GM21723 (cell line): ENCODE results near the gene ZCCHC7.
"Not testable (repeated sequence)": the region's sequence is repeated elsewhere in the genome, so short reads cannot be mapped to it uniquely, and the experiment has no call there.

Experiments used
- ATAC-seq: cut with Tn5 transposase; IDR thresholded peaks from one replicate; pipeline ENCODE4 v1.9.1; 2021; ENCODE audit warnings: mild to moderate bottlenecking, moderate library complexity; ENCODE audit not compliant: unreplicated experiment

ZCCHC7 gene

DNA sequence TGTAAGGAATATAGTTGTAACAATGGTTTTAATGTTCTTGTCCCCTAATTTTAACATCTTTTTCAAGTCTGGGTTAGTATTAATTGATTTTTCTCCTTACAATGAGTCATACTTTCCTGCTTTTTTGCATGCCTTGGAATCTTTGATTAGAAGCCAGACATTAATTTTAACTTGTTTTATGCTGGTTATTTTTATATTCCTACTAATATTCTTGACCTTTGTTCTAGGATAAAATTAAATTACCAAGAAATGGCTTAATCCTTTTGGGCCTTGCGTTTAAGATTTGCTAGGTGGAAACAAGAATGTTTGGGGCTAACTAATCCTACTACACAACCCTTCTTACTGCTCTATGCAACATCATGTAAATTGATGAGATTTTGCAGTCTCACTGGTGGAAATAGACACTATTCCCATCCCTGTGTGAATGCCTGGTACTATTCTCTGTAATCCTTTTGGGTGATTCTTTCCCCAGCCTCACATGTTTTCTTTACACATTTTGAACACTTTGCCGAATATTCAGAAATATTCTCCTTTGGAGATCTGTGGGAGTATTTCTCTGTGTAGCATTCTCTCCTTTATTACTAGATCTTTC, 47.2 kb downstream of the ZCCHC7 start:
- no peak for ATAC-seq

DNA sequence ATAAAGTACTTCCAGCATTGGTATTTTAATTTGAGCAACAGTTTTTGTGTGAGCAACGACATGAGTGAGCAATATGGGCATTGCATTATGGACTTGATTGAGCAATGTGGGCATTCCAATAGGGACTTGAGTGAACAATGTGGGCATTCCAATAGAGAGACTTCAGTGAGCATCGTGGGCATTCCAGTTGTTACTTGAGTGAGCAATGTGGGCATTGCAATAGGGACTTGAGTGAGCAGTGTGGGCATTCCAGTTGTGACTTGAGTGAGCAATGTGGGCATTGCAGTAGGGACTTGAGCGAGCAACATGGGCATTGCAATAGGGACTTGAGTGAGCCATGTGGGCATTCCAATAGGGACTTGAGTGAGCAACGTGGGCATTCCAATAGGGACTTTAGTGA, 52.2 kb downstream of the ZCCHC7 start:
- ATAC-seq = no peak

DNA sequence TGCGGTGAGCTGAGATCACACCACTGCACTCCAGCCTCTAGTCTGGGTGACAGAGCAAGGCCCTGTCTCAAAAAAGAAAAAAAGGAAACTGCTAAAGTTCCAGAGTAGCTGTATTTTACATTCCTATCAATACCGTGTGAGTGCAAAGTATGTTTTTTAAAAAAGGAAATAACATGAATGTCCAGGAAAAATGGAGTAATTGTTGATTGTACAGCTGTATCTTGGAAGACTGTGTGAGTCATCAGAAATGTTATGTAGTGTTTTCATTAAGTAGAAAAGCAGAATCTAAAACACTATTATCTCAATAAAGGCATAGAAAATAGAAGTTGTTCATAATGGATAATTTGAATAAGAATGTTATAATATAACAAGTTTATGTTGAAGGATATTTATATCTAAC, 53.9 kb downstream of the ZCCHC7 start:
- no peak for ATAC-seq

DNA sequence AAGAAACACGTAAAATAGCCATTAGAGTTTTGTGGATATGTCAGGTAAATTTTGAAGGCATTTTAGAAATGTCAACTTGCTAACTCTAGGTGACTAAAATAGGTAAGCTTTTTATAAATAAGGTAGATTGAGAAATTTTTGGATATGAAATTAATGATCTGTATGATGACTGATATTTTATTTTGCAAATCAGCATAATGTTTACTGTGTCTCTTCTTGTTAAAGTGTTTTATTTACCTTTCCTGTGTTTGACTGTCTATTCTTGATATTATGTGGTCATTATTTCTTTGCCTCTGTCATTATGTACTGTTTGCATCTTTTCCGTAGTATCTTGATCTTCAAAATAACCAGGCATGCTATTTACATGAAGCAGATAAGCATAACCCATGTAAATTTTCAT, 58.4 kb downstream of the ZCCHC7 start:
- ATAC-seq = no peak

DNA sequence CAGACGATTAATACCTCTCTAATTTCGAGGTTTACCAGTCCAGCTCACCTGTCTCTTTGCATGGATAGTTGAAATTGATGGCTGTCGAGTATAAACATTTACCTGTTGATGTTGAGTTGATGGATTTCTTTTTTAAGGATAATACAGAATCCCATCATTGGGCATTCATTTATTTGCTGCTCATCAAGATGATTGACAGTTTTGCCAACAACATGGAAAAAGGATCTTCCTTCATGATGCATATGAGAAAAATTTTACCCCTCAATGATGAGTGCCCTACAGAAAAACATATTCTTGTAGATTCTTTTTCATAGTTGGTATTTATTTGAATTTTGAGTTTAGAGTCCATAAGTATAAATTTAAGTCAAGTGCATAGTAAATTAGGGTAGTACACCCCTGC, 59.2 kb downstream of the ZCCHC7 start:
- ATAC-seq = no peak

DNA sequence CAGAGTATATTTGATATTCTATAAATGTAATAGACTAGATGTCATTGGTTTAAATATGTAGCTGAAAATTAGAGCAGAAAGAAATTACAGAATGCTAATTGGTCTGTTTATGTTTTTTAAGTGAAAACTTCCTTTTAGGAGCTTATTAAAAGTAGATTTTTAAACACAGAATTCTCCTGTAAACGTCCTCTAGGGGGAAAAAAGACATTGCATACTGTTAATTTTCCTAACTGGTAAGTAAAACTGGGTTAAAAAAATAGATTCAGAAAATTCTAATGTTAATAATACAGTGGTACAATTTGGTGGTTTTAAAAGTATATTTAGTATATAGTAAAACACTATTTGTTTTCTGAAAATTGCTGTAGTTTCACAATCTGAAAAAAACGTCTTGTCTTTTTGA, 59.8 kb downstream of the ZCCHC7 start:
- ATAC-seq = no peak

DNA sequence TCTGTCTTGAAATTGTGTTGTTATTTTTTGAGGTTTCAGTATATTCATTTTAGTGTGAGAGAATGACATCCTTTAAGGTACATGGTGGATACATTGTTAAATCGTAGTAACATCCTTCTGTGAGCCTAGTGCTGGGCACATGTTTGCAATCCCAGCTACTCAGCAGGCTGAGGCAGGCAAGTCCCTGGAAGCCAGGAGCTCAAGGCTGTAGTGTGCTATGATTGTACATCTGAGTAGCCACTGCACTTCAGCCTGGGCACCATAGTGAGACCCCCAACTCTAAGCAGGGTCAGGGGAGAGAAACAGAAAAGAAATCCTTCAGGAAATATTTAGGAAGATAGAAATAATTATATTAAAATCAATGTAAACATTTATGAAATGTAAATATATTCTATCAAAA, 62.3 kb downstream of the ZCCHC7 start:
- no peak for ATAC-seq

DNA sequence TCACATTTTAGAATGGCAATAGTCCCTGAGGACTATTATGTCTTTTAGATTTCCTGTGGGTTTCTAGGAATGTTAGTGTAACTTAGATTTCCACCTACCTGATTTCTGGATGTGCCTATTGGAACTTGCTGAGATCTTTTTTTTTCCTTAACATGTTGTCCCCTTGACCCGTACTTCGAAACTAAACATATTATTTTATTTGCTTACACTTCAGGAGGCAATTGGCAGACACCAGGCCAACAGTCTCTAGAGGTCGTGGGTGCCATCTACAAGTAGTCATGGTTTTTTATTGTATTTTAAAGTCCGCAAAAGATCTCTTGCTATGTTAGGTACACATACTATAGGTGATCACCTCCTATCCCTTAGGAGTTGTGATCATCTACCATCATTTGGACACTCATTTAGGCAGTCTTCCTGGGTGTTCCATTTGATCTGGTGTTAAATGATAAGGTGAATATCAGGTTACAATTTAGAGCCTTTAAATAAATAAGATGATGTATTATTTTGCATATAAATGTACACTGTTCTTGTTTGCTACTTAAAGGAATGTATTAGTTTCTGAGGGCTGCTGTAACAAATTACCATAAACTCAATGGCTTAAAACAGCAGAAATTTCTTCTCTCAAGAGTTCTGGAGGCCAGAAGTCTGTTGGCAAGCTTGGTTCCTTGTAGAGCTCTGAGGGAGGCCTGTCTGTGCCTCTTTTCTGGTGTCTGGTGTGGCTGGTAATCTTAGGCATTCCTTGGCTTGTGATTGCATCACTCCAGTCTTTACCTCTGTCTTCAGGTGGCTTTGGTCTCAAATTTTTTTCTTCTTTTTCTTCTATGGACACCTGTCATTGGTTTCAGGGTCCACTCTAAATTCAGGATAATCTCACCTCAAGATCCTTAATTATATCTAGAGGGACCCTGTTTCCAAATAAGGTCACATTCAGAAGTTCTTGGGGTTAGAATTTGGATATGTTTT, 64.8 kb downstream of the ZCCHC7 start:
- no peak for ATAC-seq

DNA sequence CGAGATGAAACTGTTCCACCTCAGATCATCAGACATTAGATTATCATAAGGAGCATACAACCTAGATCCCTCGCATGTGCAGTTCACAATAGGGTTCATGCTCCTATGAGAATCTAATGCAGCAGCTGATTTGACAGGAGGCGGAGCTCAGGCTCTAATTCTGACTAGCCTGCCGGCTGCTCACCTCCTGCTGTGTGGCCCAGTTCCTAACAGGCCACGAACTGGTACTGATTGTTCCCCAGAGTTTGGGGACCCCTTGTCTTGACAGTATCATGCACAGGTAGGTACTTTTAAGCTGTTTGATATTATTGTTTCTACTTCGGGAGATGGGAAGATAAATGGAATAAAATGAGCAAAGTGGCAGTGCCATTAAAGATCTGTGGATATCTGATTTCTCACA, 66.9 kb downstream of the ZCCHC7 start:
- ATAC-seq = peak; percentile 56

DNA sequence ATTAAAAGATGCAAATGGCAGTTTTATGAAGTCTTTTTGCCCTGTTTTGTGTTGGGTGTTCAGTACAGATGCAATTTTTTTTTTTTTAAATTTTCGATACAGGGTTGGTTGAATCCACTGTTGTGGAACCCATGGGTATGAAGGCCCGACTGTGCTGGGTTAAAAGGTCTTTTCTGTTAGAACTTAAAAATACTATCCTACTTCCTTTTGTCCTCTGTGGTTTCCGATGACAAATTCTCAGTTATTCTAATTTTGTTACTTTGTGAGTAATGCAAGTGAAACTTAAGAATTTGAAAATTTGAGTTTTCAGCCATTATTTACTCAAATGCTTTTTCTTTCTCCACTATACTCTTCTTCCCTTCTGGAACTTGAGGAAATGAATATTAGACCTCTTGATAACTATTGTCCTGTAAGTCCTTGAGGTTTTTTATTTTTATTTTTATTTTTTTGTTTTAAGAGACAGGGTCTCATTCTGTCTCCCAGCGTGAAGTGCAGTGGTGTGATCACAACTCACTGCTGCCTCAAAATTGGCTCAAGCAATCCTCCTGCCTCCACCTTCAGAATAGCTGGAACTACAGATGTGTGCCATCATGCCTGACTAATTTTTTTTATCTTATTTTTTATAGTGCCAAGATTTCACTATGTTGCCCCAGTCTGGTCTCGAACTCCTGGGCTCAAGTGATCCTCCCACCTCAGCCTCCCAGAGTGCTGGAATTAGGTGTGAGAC, 67.5 kb downstream of the ZCCHC7 start:
- ATAC-seq = peak; percentile 82

DNA sequence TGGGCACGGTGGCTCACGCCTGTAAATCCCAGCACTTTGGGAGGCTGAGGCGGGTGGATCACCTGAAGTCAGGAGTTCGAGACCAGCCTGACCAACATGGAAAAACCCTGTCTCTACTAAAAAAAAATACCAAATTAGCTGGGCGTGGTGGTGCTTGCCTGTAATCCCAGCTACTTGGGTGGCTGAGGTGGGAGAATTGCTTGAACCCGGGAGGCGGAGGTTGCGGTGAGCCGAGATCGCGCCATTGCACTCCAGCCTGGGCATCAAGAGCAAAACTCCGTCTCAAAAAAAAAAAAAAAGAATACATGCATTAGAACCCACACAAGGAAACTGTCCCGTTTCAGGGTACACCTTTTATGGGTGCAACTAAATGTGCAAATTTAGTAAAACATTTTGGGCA, 70.4 kb downstream of the ZCCHC7 start:
- ATAC-seq = not testable (repeated sequence)

DNA sequence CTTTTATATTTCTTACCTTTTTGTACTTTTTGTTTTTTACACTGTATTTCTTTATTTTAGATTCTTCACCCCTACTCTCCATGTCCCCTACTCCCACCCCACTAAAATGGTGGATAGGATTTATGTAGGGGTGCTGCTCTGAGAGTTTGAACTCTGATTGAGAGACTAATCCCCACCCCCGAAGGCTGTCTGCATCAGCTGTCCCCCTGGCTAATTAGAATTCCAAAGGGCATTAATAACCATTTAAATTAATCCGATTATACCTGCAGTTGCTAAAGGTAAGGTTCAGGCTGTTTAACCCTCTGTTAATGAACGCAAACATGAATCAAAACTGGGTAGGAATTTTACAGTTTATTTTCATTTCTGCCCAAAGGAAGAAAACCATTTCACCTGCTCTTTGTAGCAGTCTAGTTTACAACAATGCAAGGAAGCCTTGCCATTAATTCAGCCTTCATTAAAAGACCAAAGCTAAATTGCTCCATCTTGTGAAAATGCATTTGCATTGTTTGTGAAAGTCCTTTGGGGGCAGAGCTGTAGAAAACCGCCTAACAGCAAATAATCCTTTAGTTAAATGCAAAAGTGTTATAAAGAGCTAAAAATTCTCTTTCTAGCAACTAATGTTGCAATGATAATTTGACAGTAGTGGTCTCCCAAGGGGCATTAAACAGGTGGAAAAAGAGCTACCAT, 71.2 kb downstream of the ZCCHC7 start:
- no peak for ATAC-seq

DNA sequence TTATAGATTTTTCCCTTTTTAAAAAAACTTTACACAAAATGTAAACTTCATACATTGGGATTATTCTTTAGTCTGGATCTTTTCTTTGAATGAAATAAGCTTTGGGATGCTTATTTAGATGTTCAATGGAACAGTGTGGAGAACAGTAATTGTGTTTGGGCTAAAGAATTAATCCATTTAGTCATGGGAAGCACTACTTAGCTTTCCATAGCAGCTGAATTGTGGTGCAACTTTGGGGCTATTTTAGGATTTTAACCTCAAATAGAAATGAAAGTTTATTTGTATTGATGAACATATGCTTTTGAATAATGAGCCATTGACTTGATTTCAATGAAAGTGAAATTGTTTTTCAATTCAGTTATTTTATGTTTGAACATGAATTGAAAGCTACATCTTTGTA, 72.4 kb downstream of the ZCCHC7 start:
- ATAC-seq = no peak

DNA sequence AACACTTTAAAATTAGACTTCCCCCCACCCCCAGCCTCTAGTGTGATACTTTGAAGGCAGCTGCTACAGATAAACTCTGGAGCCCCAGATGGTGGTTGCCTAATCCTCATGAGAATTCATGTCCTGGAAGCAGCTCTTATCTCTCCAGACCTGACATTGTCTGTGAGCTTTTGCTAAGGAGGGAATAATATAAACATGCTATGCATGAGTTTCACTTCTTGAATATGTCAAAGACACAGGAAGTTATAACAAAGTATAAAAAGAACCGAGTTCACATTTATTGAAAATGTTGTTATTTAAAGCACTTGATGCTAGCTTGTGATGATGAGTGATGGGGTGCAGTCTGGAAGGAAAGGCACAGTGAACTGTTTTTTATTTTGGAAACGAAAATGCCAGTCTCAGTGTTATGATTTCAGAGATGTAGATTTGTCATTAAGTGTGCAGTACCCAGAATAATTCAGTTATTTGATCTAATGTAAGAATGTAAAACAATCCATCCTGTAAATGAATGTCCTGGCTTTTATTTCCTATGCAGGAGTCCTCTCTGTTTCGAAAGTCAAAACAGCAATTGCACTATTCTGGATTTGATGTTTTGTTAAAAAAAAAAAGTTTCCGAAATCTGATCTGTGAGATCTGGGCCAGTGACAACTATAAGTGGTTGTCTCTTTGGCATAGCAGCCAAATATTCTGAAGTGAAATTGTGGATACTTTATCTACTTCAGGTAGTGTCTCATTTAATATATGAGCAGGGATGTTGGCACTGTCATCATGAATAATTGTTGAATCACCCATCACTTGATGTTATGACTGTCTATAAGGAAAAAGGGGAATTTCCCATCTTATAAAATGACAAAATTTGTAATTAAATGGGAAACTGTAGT, 77.0 kb downstream of the ZCCHC7 start:
- peak; percentile 59 for ATAC-seq

DNA sequence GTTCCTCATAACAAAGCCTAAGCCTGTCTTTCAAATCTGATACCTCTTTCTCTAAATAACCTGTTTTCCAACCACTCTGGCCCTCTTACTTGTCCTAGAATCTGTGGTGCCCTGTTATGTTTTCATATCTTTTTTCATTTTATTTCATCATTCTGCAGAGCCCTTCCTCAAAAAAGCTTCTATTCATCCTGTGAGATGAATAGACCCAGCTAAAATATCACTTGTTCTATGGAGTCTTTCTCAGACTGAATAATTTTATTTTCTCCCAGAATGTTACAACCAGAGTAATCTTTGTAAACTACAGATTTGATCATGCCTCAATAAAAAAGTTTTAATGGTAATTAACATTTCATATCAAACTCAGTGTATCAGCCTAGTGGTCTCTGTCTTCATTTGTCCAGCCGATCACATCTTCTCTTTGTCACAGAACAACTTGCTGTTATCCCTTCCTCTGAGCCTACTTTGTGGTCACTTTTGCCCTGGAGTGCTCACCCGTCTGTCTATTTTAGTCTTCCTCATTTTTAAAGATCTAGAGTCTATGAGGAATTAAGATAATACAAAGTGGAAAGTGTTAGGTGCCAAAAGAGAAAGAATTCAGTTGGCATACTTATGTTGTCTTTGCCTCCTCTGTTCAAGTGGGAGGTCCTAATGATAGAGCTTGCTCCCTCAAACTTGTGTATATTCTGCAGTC, 77.8 kb downstream of the ZCCHC7 start:
- no peak for ATAC-seq

DNA sequence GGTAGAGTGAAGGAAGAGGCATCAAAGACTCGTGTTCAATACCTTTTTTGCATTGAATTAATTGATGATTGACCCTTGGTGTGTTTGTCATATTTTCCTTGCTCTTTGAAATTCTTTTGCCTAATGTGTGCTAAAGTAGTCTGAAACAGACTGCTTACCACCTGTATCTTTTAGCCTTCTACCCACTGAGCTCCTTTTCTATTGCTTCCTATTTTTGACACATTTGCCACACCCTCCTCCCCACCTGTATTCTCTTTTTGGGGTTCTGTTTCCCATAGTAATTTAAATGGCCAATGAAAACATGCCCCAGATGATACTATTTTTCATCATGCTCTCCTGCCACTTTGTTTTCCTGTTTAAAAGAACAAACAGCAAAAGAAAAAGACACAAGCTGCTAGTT, 78.5 kb downstream of the ZCCHC7 start:
- ATAC-seq = no peak

DNA sequence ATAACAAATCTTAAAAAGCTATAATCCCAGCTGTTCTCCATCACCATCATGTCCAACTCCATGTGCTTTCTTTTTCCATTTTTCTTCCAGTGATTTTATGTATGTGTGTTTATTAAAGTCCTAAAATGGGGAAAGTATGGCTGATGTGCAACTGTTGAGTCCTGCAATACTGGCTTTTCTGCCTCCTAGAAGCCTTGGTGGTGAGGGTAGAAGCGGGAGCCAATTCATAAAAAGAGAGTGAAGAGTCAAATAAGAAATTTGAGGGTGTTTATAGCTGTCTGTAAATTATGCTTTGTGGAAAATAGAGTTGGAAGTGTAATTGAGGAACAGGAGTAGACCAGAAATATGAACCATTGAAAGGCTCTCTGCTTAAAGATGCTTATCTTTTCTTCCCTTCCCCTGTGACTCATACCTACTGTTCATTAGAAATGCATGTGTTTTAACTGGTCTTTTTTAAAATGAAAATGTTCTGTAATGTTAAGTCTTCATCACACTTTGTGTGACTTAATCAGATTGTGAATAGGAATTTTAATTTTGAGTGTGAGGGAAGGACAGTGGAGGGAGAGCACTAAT, 80.1 kb downstream of the ZCCHC7 start:
- ATAC-seq = no peak

DNA sequence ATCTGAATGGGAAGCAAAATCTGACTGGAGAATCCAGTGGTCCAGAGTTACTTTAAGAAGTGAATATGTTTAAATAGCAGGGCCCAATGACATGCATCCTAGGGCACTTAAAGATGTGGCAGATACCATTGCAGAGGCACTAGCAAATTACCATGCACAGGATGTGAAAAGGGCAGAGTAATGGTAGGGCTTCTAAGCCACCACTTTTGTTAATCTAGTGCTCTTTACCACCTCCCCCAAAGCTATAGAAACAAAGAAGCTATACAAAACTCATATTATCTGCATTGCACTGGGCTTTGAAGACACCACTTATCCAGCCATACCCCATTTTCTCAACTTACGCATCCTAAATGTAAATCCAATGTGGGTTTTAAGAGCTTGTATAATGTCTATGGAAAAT, 81.2 kb downstream of the ZCCHC7 start:
- ATAC-seq = no peak

DNA sequence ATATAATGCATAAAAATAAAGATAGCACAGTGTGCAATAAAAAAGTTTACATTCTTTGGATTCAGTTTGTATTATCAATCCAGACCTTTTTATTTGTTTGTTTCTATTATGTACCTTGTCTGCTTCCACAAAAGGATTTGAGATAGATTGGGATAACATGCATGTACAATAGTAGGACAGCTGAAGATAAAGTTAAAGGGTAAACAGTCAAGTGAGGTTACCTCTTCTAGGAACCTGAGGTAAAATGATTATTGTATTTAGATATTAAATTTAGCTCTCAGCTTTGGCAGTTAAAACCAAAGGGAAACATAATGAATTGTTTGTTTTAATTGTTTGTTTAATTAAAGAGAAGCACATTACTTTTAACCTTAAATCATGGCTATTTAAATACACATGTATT, 81.7 kb downstream of the ZCCHC7 start:
- no peak for ATAC-seq
